Vagina (tissue), 2 donors: ENCODE data around the gene SCYGR1. TPM values are rescaled to one million over a fixed set of nuclear protein-coding genes. Genes with fewer than 3 reads are reported as not detected.

ENCODE experiments used
- DNase-seq, 2 donors: peaks; one replicate each; pipeline ENCODE4 v3.0.0-alpha.2; 2017; ENCODE audit errors: extremely low spot score in 2 of 2
- H3K27ac ChIP-seq: fragments of 200-600 bp; sonication (generic); one replicate; pipeline ENCODE4 v1.5.1; 2019
- H3K27me3 ChIP-seq: fragments of 200-600 bp; sonication (generic); one replicate; pipeline ENCODE4 v1.5.1; 2019
- H3K36me3 ChIP-seq, 2 donors: fragments of 200-600 bp; sonication (generic); one replicate each; pipeline ENCODE4 v1.5.1; 2017 to 2019
- H3K4me1 ChIP-seq: fragments of 200-600 bp; sonication (generic); one replicate; pipeline ENCODE4 v1.5.1; 2019
- H3K4me3 ChIP-seq, 2 donors: fragments of 200-600 bp; sonication (generic); 1 replicate in 1 of 2; 2 replicates in 1 of 2; pipeline ENCODE4 v1.5.1; 2016 to 2019
- H3K9me3 ChIP-seq: fragments of 200-600 bp; sonication (generic); one replicate; pipeline ENCODE4 v1.5.1; 2019
- POLR2A ChIP-seq, 2 donors: fragments of 450-650 bp; IDR thresholded peaks; one replicate each; pipeline ENCODE4 v1.6.1; 2017; ENCODE audit warnings: antibody characterized with exemption in 2 of 2, mild to moderate bottlenecking in 2 of 2, moderate library complexity in 2 of 2
- POLR2AphosphoS5 ChIP-seq, 2 donors: sonication (generic); formaldehyde crosslinking; IDR thresholded peaks; one replicate each; pipeline ENCODE4 v1.9.0; 2017; ENCODE audit warnings: antibody characterized with exemption in 2 of 2, mild to moderate bottlenecking in 2 of 2, low read depth in 1 of 2; ENCODE audit not compliant: insufficient read depth in 1 of 2
- intact Hi-C: fragments of 100-400 bp; cut with DNase I; formaldehyde crosslinking; loops from one replicate; pipeline ENCODE4 v1.15.1; 2023
- total RNA-seq: library from RNA; depleted of rRNA; stranded (reverse); fragments of >200 nt; gene quantifications from one replicate; pipeline ENCODE4 v1.2.3, GENCODE V29; 2016
- TF ChIP-seq, protein P1 (sequence below), 3 experiments: fragments of 450-650 bp in 2 of 3; fragments of 200-600 bp in 1 of 3; sonication (generic) in 1 of 3; IDR thresholded peaks; one replicate each; pipeline ENCODE4 v1.5.1; 2017 to 2019; ENCODE audit warnings: antibody characterized with exemption in 3 of 3, mild to moderate bottlenecking in 2 of 3, moderate library complexity in 2 of 3

SCYGR1 gene
- total RNA-seq, 1 donor from 2014 or later: not detected

DNA sequence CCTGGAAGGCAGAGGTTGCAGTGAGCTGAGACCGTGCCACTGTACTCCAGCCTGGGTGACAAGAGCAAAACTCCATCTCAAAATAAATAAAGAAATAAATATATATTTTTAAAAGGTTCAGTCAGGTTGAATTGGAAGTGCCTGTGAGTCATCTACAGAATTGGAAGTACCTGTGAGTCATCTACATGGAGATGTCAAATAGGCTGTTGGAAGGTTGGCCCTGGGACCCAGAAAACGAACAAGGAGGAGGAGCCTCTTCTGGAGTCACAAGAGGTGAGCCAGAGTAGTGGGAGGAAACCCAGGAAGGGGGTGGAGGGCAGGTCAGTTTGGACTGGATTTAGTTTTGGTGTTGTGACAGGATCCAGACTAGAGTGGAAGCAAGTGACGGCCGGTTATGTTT, 15.2 kb upstream of the SCYGR1 start:
- Histone ChIP-seq H3K36me3 (no peaks in the 10 kb centered on the region), H3K4me3 (no peak overlapping the region), H3K27me3 (no peaks in the 10 kb centered on the region), H3K27ac (no peak overlapping the region), H3K4me1 (peaks cover 18% of the 10 kb centered on the region), H3K9me3 (no peaks in the 10 kb centered on the region)
- DNase-seq: no peak
- TF ChIP-seq POLR2AphosphoS5 (IDR thresholded peaks at IDR 0.05; ENCODE audit: insufficient read depth in 1 of 2, low read depth in 1 of 2) (no peak), POLR2A (IDR thresholded peaks at IDR 0.05) (no peak)
- TF ChIP-seq, protein P1, sequence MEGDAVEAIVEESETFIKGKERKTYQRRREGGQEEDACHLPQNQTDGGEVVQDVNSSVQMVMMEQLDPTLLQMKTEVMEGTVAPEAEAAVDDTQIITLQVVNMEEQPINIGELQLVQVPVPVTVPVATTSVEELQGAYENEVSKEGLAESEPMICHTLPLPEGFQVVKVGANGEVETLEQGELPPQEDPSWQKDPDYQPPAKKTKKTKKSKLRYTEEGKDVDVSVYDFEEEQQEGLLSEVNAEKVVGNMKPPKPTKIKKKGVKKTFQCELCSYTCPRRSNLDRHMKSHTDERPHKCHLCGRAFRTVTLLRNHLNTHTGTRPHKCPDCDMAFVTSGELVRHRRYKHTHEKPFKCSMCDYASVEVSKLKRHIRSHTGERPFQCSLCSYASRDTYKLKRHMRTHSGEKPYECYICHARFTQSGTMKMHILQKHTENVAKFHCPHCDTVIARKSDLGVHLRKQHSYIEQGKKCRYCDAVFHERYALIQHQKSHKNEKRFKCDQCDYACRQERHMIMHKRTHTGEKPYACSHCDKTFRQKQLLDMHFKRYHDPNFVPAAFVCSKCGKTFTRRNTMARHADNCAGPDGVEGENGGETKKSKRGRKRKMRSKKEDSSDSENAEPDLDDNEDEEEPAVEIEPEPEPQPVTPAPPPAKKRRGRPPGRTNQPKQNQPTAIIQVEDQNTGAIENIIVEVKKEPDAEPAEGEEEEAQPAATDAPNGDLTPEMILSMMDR (IDR thresholded peaks at IDR 0.05): no peak
- intact Hi-C loops: no loop called here

- intact Hi-C loops: no loop called here
- Histone ChIP-seq H3K27me3 (no peaks in the 10 kb centered on the region), H3K4me3 (no peak overlapping the region), H3K36me3 (no peaks in the 10 kb centered on the region), H3K4me1 (peaks cover 15% of the 10 kb centered on the region), H3K27ac (no peak overlapping the region), H3K9me3 (no peaks in the 10 kb centered on the region)
- no peak for DNase-seq
- TF ChIP-seq POLR2A (IDR thresholded peaks at IDR 0.05) (no peak), POLR2AphosphoS5 (IDR thresholded peaks at IDR 0.05; ENCODE audit: insufficient read depth in 1 of 2, low read depth in 1 of 2) (no peak)
- TF ChIP-seq, protein P1 (IDR thresholded peaks at IDR 0.05): no peak
These were observed 14.6 kb upstream of the SCYGR1 start for GRCh38 chr2:227402321-227402720.

DNA sequence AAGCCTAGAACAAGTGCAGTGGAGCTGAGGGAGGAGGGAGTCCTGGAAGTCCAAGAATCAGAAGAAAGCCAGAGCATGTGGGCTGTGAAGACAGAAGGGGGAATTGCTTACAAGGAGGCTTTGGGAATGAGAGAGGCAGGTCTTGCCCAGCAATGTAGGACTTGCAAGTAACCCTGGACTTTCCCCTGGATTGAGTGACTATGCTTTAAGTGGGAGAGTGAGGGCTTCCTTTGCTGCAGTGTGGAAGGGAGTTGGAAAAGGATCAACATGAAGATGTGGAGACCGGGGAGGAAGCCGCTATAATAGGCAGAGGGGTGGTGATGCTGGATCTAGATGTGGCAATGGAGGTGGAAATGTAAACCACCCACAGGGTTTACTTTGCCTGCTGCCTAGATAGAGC, 13.8 kb upstream of the SCYGR1 start:
- no peaks in the 10 kb centered on the region for H3K27me3 ChIP-seq
- peaks cover 8% of the 10 kb centered on the region for H3K4me1 ChIP-seq
- intact Hi-C loops: no loop called here
- H3K9me3 ChIP-seq: no peaks in the 10 kb centered on the region
- H3K4me3 ChIP-seq: no peak overlapping the region
- DNase-seq: no peak
- no peaks in the 10 kb centered on the region for H3K36me3 ChIP-seq
- TF ChIP-seq POLR2A (IDR thresholded peaks at IDR 0.05): no peak
- TF ChIP-seq, protein P1 (IDR thresholded peaks at IDR 0.05): no peak
- no peak for TF ChIP-seq POLR2AphosphoS5 (IDR thresholded peaks at IDR 0.05; ENCODE audit: insufficient read depth in 1 of 2, low read depth in 1 of 2)
- H3K27ac ChIP-seq: no peak overlapping the region

DNA sequence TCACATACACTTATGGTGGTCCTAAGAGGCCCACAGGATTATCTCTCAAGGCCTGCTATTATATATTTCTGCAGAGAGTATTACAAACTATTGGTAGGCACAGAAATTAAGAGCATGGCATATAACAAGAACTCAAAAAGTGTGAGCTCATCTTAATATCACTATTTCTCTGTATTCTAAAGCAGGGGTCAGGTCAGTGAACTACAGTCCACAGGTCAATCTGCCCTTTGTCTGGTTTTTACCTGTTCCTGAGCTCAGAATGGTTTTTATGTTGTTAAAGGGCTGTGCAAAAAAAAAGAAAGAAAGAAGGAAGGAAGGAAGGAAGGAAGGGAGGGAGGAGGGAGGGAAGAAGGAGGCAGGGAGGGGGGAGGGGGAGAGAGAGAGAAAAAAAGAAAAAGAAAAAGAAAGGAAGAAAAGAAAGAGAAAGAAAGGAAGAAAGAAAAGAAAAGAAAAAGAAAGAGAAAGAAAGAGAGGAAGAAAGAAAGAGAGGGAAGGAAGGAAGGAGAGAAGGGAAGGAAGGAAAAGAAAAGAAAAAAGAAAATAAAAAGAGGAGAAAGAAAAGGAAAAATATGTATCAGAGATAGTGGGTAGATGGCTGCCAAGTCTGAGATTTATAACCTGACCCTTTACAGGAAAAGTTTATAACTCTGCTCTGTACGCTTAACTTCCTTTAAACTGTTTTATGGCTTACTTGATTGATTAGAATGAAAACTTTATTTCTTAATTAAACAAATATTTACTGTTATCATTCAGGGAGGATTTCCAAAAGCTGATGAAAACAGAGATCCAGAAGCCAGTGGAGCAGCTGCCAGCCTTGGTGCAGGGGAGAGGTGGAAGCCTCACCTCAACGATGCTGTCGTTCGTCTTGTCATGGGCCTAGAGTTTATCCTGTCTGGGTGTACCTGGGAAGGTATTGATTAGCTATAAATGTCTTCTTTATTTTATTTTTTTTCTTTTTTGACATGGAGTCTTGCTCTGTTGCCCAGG, 11.2 kb upstream of the SCYGR1 start:
- intact Hi-C loops: no loop called here
- H3K27me3 ChIP-seq: no peaks in the 10 kb centered on the region
- no peaks in the 10 kb centered on the region for H3K36me3 ChIP-seq
- H3K27ac ChIP-seq: no peak overlapping the region
- H3K9me3 ChIP-seq: no peaks in the 10 kb centered on the region
- TF ChIP-seq POLR2A (IDR thresholded peaks at IDR 0.05): no peak
- TF ChIP-seq, protein P1 (IDR thresholded peaks at IDR 0.05): no peak
- no peak for TF ChIP-seq POLR2AphosphoS5 (IDR thresholded peaks at IDR 0.05; ENCODE audit: insufficient read depth in 1 of 2, low read depth in 1 of 2)
- no peak for DNase-seq
- H3K4me3 ChIP-seq: no peak overlapping the region
- H3K4me1 ChIP-seq: no peaks in the 10 kb centered on the region

- H3K4me1 ChIP-seq: no peaks in the 10 kb centered on the region
- no peak overlapping the region for H3K27ac ChIP-seq
- no peak for DNase-seq
- H3K27me3 ChIP-seq: no peaks in the 10 kb centered on the region
- H3K36me3 ChIP-seq: no peaks in the 10 kb centered on the region
- TF ChIP-seq POLR2AphosphoS5 (IDR thresholded peaks at IDR 0.05; ENCODE audit: insufficient read depth in 1 of 2, low read depth in 1 of 2): no peak
- TF ChIP-seq, protein P1 (IDR thresholded peaks at IDR 0.05): no peak
- TF ChIP-seq POLR2A (IDR thresholded peaks at IDR 0.05): no peak
- no peaks in the 10 kb centered on the region for H3K9me3 ChIP-seq
- intact Hi-C loops: no loop called here
- no peak overlapping the region for H3K4me3 ChIP-seq
These were observed 9.8 kb upstream of the SCYGR1 start for GRCh38 chr2:227397562-227397961.
